Psoas muscle (tissue), 8 donors: ENCODE measurements around the gene SUV39H1. TPM values are rescaled to one million over a fixed set of nuclear protein-coding genes. Genes with fewer than 3 reads are reported as not detected.

Source experiments
- ATAC-seq, 4 donors: fragments of 200-7000 bp; cut with Tn5 transposase; one replicate each; pipeline ENCODE4 v1.9.1; 2020; ENCODE audit warnings: moderate library complexity in 3 of 4, mild to moderate bottlenecking in 2 of 4
- DNase-seq, 2 donors: peaks; one replicate each; pipeline ENCODE4 v3.0.0-alpha.2; 2020
- H3K27ac ChIP-seq: fragments of 200-600 bp; one replicate; pipeline ENCODE4 v1.8.0; 2022
- H3K27me3 ChIP-seq, 3 donors: fragments of 200-600 bp in 1 of 3; one replicate each; pipeline versions ENCODE4 v1.6.1 to v1.8.0; 2013 to 2022; ENCODE audit warnings: low read length in 2 of 3, mild to moderate bottlenecking in 2 of 3, moderate library complexity in 1 of 3; ENCODE audit not compliant: insufficient read depth in 3 of 3
- H3K36me3 ChIP-seq, 2 donors: fragments of 200-600 bp in 1 of 2; one replicate each; pipeline versions ENCODE4 v1.6.1 to v1.8.0; 2013 to 2022; ENCODE audit warnings: low read depth in 1 of 2, mild to moderate bottlenecking in 1 of 2, moderate library complexity in 1 of 2; ENCODE audit not compliant: insufficient read depth in 1 of 2
- H3K4me1 ChIP-seq: fragments of 200-600 bp; one replicate; pipeline ENCODE4 v1.8.0; 2022
- H3K4me3 ChIP-seq: fragments of 200-600 bp; one replicate; pipeline ENCODE4 v1.8.0; 2022; ENCODE audit warnings: mild to moderate bottlenecking
- H3K9me3 ChIP-seq: fragments of 200-600 bp; one replicate; pipeline ENCODE4 v1.8.0; 2022
- CTCF ChIP-seq: fragments of 200-600 bp; IDR thresholded peaks from one replicate; pipeline ENCODE4 v1.8.0; 2022; ENCODE audit warnings: antibody characterized with exemption
- WGBS, 3 donors: extraction: QIAGEN DNeasy Blood & Tissue Kit; methylation state at CpG; one replicate each; pipeline versions ENCODE4 v1.1.6 to v1.1.7; 2013; 5-methylcytosine and 5-hydroxymethylcytosine counted together
- intact Hi-C, 2 donors: fragments of 100-400 bp; cut with DNase I; formaldehyde crosslinking; loops; one replicate each; pipeline versions ENCODE4 v1.11.0 to v1.14.2; 2022
- polyA plus RNA-seq, 3 donors: library from polyadenylated mRNA; stranded (reverse); fragments of 200-250 nt; gene quantifications; one replicate each; pipeline ENCODE4 v1.2.3, GENCODE V29; 2013
- total RNA-seq, 4 donors: library from RNA; stranded (reverse); fragmentation: NEBNext Ultra II Directional in 2 of 4; extraction: Animal tissue kit (Norgen Biotek cat#: 25700) in 2 of 4; gene quantifications; one replicate each; pipeline versions ENCODE4 v1.2.1 to v1.2.4, GENCODE V29; 2021 to 2023
- donor health status: healthy with polysubstance abuse.
- donor health status: DM: no; HTN: no; CAD: no; lungs with moderate emphysema.
- donor health status: Bipolar disorder and iron deficiency.
- donor health status: healthy.
- donor health status: DM: yes; HTN: yes; CAD: no.
- donor health status: DM: no; HTN: no; CAD: no.
- donor health status: DM: no; HTN: no; CAD: no.
- donor health status: DM: yes; HTN: yes; CAD: no.

The SUV39H1 gene
- total and polyA plus RNA-seq, 7 donors = 1.9 to 3.6 (median 2.8) TPM

DNA sequence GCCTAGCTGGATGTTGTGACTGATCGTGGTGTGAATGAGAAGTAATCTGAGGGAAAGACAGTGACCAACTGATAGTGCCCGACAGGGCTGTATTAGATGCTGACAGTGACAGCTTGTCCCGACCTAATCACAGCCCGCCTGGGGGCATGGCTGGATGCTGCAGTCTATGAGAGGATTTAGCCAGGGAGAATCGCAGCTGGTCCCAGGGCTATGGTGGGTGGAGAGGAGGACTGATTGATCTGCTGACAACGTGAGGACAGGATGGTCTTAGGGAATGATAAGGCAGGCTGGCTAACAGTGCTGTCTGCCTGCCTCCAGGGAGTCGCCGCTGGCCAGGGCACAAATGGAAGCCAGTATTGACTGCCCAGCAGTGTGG, 621 bp upstream of the SUV39H1 start:
- intact Hi-C loops = no loop called here
- Histone ChIP-seq H3K9me3 (no peaks in the 10 kb centered on the region), H3K27me3 (no peaks in the 10 kb centered on the region), H3K27ac (peak overlapping the region; percentile 87), H3K36me3 (peaks cover 0 to 10% of the 10 kb centered on the region in 2 donors), H3K4me3 (peak overlapping the region; percentile 68), H3K4me1 (peaks cover 7% of the 10 kb centered on the region)
- 0 to 42% (median 0%) methylated on average over 6 to 8 of the region's 8 CpGs for WGBS, 3 donors
- DNase-seq (no peak), ATAC-seq (peak; percentile 11 to 51 (median 14))
- TF ChIP-seq CTCF = no peak

DNA sequence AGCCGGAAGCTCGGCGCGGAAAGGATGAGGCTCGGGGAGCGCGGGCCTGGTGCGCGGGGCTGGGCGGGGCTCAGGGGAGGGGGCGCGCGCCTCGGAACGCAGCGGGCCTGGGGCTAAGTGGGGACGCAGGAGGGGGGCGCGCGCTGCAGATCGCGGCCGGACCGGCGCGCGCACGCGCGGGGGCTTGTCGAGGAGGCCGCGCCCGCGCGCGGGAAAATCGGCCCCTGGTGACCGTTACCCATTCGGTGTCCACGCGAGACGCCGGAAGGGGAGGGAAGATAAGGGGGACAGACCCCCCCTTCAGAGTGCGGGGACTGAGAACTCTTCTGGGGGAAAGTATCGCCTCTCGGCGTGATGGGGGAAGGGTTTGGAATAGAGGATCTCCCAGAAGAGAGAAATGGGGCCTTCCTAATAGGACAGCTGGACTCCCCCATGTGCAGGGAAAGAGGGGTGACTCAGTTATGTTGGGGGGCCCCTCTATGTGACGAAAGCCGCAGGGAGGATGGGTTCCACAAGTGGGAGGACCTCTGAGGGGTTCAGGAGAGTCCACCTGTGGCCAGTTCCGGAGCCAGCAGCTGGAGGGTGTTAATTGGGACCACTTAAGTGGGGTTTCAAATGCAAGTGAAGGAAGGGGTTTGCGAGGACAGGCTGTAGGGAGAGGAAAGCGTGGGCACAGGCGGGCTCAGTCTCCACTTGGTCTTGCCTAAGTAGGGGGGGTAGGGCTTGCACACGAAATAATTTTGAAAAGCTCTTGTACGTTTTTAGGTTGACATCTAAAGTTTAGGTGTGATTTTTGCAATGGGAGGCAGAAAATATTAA, 584 bp downstream of the SUV39H1 start:
- Histone ChIP-seq H3K27me3 (no peaks in the 10 kb centered on the region), H3K27ac (peak overlapping the region; percentile 87), H3K9me3 (no peaks in the 10 kb centered on the region), H3K36me3 (peaks cover 0 to 17% of the 10 kb centered on the region in 2 donors), H3K4me1 (peaks cover 7% of the 10 kb centered on the region), H3K4me3 (peak overlapping the region; percentile 68)
- DNase-seq (peak in 1 of 2 donors; percentile 25), ATAC-seq (no peak)
- no peak for TF ChIP-seq CTCF
- intact Hi-C loops = no loop called here
- 1 to 35% (median 2%) methylated on average over 30 to 52 of the region's 56 CpGs for WGBS, 3 donors

DNA sequence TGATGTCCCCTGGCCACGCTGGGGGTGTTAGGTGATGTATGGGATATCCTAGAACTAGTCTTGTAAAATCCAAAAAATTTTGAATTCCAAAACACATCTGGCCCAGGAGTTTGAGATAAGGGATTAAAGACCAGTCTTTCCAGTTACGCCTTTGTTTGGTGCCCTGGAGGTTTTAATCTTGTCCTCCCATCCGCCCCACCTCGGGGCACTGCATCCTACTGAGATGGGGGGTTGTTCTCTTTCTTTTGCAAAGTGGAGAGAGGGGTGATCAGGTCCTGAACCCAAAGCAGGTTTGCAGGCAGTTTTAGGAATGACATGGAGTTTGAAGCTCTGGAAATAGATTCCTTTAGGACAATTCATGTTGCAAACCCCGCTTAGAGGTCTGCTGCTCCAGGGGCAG, 1.8 kb downstream of the SUV39H1 start:
- Histone ChIP-seq H3K27me3 (no peaks in the 10 kb centered on the region), H3K9me3 (no peaks in the 10 kb centered on the region), H3K4me1 (peaks cover 7% of the 10 kb centered on the region), H3K36me3 (peaks cover 0 to 17% of the 10 kb centered on the region in 2 donors), H3K4me3 (no peak overlapping the region), H3K27ac (no peak overlapping the region)
- TF ChIP-seq CTCF = no peak
- WGBS, 3 donors = 87 to 95% (median 89%) methylated on average over 5 of the region's 5 CpGs
- intact Hi-C loops = no loop called here
- no peak for DNase-seq
- no peak for ATAC-seq

DNA sequence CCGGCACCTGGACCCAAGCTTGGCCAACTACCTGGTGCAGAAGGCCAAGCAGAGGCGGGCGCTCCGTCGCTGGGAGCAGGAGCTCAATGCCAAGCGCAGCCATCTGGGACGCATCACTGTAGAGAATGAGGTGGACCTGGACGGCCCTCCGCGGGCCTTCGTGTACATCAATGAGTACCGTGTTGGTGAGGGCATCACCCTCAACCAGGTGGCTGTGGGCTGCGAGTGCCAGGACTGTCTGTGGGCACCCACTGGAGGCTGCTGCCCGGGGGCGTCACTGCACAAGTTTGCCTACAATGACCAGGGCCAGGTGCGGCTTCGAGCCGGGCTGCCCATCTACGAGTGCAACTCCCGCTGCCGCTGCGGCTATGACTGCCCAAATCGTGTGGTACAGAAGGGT, 3.7 kb downstream of the SUV39H1 start:
- H3K27me3 ChIP-seq = no peaks in the 10 kb centered on the region
- 91 to 97% (median 92%) methylated on average over 13 to 23 of the region's 23 CpGs for WGBS, 3 donors
- intact Hi-C loops = no loop called here
- H3K9me3 ChIP-seq = no peaks in the 10 kb centered on the region
- ATAC-seq (no peak), DNase-seq (no peak)
- TF ChIP-seq CTCF = no peak
- H3K4me3 ChIP-seq = no peak overlapping the region
- peaks cover 0 to 17% of the 10 kb centered on the region in 2 donors for H3K36me3 ChIP-seq
- H3K4me1 ChIP-seq = peaks cover 2% of the 10 kb centered on the region
- H3K27ac ChIP-seq = no peak overlapping the region
